ENCODE data around the gene CAMK1D.
A peak's percentile ranks its signal among the peaks of the same experiment; 100 is the strongest.

The CAMK1D gene

DNA sequence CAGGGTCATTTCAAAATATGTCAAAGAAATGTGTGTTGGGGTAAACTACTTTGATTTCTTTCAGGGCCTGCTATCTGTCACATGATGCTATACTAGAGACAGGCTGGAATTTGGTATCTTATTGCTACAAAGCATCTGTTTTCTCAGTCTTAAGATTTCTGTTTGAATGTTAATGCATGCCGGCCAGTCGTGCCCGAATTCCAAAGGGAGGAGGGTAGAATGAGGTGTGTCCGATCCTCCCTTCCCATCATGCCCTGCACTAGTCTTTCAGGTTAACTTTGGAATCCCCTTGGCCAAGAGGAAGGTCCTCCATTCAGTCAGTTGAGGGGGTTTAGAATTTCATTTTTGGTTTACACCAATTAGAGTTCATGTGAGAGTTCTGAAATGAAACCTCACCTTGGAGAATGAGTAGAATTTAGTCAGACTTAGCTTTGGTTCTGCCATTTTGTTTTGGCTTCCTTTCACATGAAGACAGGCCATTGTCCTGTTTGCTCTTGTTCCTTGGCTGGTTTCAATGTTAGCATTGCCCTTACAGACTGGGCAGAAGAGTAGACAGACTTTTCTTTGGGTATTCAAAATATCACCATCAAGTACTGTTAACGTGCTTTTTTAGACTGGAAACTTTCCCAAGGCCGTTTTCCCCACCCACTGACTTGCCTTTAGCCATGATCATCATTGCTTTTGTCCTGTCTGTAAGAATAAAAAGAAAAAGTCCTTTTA, 95.8 kb downstream of the CAMK1D start:
- no peak for ATAC-seq
- TF ChIP-seq ISL1 (CRISPR knock-in tag; IDR thresholded peaks at IDR 0.05) (no peak), ZFP3 (CRISPR knock-in tag; IDR thresholded peaks at IDR 0.05) (no peak), OSR1 (CRISPR knock-in tag; IDR thresholded peaks at IDR 0.05) (no peak), SNAI2 (CRISPR knock-in tag; IDR thresholded peaks at IDR 0.05) (no peak), ZC3H10 (CRISPR knock-in tag; IDR thresholded peaks at IDR 0.05) (no peak), TOX (CRISPR knock-in tag; IDR thresholded peaks at IDR 0.05; ENCODE audit: borderline replicate concordance) (no peak), TCF4 (CRISPR knock-in tag; IDR thresholded peaks at IDR 0.05; ENCODE audit: borderline replicate concordance) (no peak)
- TF ChIP-seq, protein P1, sequence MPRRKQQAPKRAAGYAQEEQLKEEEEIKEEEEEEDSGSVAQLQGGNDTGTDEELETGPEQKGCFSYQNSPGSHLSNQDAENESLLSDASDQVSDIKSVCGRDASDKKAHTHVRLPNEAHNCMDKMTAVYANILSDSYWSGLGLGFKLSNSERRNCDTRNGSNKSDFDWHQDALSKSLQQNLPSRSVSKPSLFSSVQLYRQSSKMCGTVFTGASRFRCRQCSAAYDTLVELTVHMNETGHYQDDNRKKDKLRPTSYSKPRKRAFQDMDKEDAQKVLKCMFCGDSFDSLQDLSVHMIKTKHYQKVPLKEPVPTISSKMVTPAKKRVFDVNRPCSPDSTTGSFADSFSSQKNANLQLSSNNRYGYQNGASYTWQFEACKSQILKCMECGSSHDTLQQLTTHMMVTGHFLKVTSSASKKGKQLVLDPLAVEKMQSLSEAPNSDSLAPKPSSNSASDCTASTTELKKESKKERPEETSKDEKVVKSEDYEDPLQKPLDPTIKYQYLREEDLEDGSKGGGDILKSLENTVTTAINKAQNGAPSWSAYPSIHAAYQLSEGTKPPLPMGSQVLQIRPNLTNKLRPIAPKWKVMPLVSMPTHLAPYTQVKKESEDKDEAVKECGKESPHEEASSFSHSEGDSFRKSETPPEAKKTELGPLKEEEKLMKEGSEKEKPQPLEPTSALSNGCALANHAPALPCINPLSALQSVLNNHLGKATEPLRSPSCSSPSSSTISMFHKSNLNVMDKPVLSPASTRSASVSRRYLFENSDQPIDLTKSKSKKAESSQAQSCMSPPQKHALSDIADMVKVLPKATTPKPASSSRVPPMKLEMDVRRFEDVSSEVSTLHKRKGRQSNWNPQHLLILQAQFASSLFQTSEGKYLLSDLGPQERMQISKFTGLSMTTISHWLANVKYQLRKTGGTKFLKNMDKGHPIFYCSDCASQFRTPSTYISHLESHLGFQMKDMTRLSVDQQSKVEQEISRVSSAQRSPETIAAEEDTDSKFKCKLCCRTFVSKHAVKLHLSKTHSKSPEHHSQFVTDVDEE (CRISPR knock-in tag; IDR thresholded peaks at IDR 0.05), result no peak
- TF ChIP-seq, protein P2, sequence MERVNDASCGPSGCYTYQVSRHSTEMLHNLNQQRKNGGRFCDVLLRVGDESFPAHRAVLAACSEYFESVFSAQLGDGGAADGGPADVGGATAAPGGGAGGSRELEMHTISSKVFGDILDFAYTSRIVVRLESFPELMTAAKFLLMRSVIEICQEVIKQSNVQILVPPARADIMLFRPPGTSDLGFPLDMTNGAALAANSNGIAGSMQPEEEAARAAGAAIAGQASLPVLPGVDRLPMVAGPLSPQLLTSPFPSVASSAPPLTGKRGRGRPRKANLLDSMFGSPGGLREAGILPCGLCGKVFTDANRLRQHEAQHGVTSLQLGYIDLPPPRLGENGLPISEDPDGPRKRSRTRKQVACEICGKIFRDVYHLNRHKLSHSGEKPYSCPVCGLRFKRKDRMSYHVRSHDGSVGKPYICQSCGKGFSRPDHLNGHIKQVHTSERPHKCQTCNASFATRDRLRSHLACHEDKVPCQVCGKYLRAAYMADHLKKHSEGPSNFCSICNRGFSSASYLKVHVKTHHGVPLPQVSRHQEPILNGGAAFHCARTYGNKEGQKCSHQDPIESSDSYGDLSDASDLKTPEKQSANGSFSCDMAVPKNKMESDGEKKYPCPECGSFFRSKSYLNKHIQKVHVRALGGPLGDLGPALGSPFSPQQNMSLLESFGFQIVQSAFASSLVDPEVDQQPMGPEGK (CRISPR knock-in tag; IDR thresholded peaks at IDR 0.05; ENCODE audit: borderline replicate concordance), result no peak
- TF ChIP-seq, protein P3, sequence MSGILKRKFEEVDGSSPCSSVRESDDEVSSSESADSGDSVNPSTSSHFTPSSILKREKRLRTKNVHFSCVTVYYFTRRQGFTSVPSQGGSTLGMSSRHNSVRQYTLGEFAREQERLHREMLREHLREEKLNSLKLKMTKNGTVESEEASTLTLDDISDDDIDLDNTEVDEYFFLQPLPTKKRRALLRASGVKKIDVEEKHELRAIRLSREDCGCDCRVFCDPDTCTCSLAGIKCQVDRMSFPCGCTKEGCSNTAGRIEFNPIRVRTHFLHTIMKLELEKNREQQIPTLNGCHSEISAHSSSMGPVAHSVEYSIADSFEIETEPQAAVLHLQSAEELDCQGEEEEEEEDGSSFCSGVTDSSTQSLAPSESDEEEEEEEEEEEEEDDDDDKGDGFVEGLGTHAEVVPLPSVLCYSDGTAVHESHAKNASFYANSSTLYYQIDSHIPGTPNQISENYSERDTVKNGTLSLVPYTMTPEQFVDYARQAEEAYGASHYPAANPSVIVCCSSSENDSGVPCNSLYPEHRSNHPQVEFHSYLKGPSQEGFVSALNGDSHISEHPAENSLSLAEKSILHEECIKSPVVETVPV (CRISPR knock-in tag; IDR thresholded peaks at IDR 0.05), result no peak

DNA sequence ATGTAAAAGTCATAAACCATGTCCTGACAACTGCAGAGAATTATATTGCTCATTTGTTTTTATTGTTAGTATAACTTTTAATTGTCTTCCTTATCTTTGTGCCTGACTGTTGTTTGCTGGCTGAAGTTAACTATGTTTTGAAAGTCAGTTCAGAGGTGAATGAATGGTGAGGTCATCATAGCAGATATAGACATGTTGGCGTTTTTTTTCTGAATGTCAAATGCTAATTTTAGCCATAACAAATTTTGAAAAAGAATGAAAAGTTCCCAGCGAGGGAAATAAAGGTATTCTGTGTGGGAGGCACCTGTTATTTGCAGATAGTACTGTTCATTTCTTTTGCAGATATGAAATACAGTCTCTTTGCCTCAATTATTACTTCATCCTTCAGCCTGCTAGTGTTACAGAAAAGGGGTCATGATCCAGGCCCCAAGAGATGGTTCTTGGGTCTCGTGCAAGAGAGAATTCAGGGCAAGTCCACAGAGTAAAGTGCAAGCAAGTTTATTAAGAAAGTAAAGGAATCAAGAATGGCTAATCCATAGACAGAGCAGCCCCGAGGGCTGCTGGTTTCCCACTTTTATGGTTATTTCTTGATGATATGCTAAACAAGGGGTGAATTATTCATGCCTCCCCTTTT, 96.5 kb downstream of the CAMK1D start:
- TF ChIP-seq ZFP3 (CRISPR knock-in tag; IDR thresholded peaks at IDR 0.05) (no peak), BACH2 (CRISPR knock-in tag; IDR thresholded peaks at IDR 0.05; ENCODE audit: borderline replicate concordance) (no peak), RARB (CRISPR knock-in tag; IDR thresholded peaks at IDR 0.05) (no peak), OSR1 (CRISPR knock-in tag; IDR thresholded peaks at IDR 0.05) (no peak), ZNF565 (CRISPR knock-in tag; conservative IDR thresholded peaks at IDR 0.05; ENCODE audit: low read depth) (no peak), ESRRG (CRISPR knock-in tag; IDR thresholded peaks at IDR 0.05) (no peak), SNAI2 (CRISPR knock-in tag; IDR thresholded peaks at IDR 0.05) (no peak), CSDC2 (CRISPR knock-in tag; IDR thresholded peaks at IDR 0.05) (no peak), ZNF70 (CRISPR knock-in tag; IDR thresholded peaks at IDR 0.05) (no peak)
- TF ChIP-seq, protein P4, sequence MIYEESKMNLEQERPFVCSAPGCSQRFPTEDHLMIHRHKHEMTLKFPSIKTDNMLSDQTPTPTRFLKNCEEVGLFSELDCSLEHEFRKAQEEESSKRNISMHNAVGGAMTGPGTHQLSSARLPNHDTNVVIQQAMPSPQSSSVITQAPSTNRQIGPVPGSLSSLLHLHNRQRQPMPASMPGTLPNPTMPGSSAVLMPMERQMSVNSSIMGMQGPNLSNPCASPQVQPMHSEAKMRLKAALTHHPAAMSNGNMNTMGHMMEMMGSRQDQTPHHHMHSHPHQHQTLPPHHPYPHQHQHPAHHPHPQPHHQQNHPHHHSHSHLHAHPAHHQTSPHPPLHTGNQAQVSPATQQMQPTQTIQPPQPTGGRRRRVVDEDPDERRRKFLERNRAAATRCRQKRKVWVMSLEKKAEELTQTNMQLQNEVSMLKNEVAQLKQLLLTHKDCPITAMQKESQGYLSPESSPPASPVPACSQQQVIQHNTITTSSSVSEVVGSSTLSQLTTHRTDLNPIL (CRISPR knock-in tag; IDR thresholded peaks at IDR 0.05; ENCODE audit: low read depth), result no peak
- TF ChIP-seq, protein P2 (CRISPR knock-in tag; IDR thresholded peaks at IDR 0.05; ENCODE audit: borderline replicate concordance), result no peak
- no peak for ATAC-seq

DNA sequence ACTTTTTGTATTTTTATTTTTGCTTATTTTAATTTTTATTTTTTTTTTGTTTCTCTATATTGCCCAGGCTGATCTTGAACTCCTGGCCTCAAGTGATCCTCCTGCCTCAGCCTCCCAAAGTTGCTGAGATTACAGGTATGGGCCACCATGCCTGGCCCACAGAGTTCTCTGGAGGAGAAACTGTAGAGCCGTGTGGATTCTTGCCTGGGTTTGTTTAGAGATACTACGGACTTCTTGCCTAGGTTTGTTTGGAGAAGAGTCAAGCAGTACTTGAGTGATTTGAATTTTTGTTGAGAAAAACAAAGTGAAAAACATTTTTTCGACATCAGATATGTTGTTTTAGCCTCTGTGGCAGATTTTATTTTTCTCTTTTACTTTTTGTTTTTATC, 99.0 kb downstream of the CAMK1D start:
- peak; percentile 26; the same call in 2 of the 3 replicates for ATAC-seq
- TF ChIP-seq TOX (CRISPR knock-in tag; IDR thresholded peaks at IDR 0.05; ENCODE audit: borderline replicate concordance), result no peak
- no peak for TF ChIP-seq ZNF565 (CRISPR knock-in tag; conservative IDR thresholded peaks at IDR 0.05; ENCODE audit: low read depth)
- TF ChIP-seq, protein P4 (CRISPR knock-in tag; IDR thresholded peaks at IDR 0.05; ENCODE audit: low read depth), result no peak
- TF ChIP-seq ZNF70 (CRISPR knock-in tag; IDR thresholded peaks at IDR 0.05), result no peak
- TF ChIP-seq OSR1 (CRISPR knock-in tag; IDR thresholded peaks at IDR 0.05), result no peak
- no peak for TF ChIP-seq ARNTL (CRISPR knock-in tag; IDR thresholded peaks at IDR 0.05; ENCODE audit: borderline replicate concordance, low read depth)
- no peak for TF ChIP-seq ZFP3 (CRISPR knock-in tag; IDR thresholded peaks at IDR 0.05)
- TF ChIP-seq ZFP30 (CRISPR knock-in tag; IDR thresholded peaks at IDR 0.05), result no peak

Data from SK-N-SH treated with all-trans-retinoic acid at 6 μM for 48 hours (cell line).